OCI-LY1 (cell line): ENCODE measurements around the gene MIGA1.

Experiments
- CTCF ChIP-seq: fragments of 200-600 bp; sonication (generic), shearing (Covaris generic); IDR thresholded peaks from 2 replicates; pipeline ENCODE4 v1.5.1; 2017; ENCODE audit warnings: mild to moderate bottlenecking, antibody characterized with exemption, low read length, moderate library complexity, mixed read lengths
- EZH2 ChIP-seq: fragments of 200-600 bp; sonication (generic), shearing (Covaris generic); IDR thresholded peaks from 2 replicates; pipeline ENCODE4 v1.8.0; 2017; ENCODE audit warnings: borderline replicate concordance, mixed run types, mild to moderate bottlenecking, antibody characterized with exemption, low read length, moderate library complexity, mixed read lengths

GRCh38 chr1:77803371-77803770 lies 23.9 kb downstream of the MIGA1 start:
- TF ChIP-seq EZH2 (no peak), CTCF (no peak)
